Epithelial cell of proximal tubule (primary cell): ENCODE results near the gene SELENBP1. TPM values are rescaled to one million over a fixed set of nuclear protein-coding genes. Genes with fewer than 3 reads are reported as not detected.
A peak's percentile ranks its signal among the peaks of the same experiment; 100 is the strongest.
"Not testable (repeated sequence)": the region's sequence is repeated elsewhere in the genome, so short reads cannot be mapped to it uniquely, and the experiment has no call there.

Source experiments
- DNase-seq: peaks from one replicate; pipeline ENCODE4 v3.0.0-alpha.2; 2011; ENCODE audit warnings: low read depth
- H3K4me3 ChIP-seq: 2 replicates; pipeline ENCODE4 v1.5.1; 2011; ENCODE audit warnings: low read depth, mild to moderate bottlenecking, low read length
- total RNA-seq: library from RNA; depleted of rRNA; stranded (reverse); fragments of >200 nt; gene quantifications from 2 replicates; pipeline ENCODE4 v1.2.3, GENCODE V29; 2015
- TF ChIP-seq, protein P1 (sequence below): conservative IDR thresholded peaks from 2 replicates; pipeline ENCODE4 v1.5.1; 2012; ENCODE audit warnings: low read depth, mild to moderate bottlenecking, low read length

SELENBP1 gene
- total RNA-seq, 1 donor from 2014 or later = 5.9 TPM

- DNase-seq = no peak
- TF ChIP-seq, protein P1, sequence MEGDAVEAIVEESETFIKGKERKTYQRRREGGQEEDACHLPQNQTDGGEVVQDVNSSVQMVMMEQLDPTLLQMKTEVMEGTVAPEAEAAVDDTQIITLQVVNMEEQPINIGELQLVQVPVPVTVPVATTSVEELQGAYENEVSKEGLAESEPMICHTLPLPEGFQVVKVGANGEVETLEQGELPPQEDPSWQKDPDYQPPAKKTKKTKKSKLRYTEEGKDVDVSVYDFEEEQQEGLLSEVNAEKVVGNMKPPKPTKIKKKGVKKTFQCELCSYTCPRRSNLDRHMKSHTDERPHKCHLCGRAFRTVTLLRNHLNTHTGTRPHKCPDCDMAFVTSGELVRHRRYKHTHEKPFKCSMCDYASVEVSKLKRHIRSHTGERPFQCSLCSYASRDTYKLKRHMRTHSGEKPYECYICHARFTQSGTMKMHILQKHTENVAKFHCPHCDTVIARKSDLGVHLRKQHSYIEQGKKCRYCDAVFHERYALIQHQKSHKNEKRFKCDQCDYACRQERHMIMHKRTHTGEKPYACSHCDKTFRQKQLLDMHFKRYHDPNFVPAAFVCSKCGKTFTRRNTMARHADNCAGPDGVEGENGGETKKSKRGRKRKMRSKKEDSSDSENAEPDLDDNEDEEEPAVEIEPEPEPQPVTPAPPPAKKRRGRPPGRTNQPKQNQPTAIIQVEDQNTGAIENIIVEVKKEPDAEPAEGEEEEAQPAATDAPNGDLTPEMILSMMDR = no peak
- no peak overlapping the region for H3K4me3 ChIP-seq
Measured at GRCh38 chr1:151356696-151357095, 15.8 kb downstream of the SELENBP1 start.

DNA sequence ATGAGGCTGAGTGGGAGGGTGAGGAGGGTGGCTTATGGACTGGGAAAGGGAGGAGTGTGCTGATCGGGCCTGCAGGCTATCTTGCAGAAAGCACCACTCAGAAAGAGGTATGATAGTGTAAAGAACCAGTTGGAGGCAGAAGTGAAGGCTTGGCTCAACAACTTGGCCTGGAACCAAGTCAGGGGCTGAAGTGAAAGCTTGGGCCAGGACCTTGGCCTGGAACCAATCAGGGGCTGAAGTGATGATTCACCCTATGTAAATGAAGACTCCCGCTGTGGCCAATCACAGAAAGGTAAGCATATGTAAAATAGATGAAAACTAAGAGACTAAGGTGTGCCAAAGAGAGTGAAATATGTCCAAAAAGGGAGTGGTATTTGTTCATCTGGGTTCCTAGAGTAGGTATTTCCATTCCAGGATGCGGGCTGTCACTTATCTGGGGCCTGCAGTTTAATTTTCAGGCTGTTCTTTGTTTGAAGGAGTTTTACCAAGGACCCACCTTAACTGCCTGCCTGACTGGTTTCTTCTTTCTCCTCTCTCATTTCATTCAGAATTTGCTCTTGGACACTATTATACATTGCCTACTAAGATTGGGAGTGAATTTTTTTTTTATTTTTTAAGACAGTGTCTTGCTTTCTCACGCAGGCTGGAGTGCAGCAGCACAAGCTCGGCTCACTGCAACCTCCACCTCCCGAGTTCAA, 20.3 kb downstream of the SELENBP1 start:
- TF ChIP-seq, protein P1 = no peak
- DNase-seq = no peak
- no peak overlapping the region for H3K4me3 ChIP-seq

DNA sequence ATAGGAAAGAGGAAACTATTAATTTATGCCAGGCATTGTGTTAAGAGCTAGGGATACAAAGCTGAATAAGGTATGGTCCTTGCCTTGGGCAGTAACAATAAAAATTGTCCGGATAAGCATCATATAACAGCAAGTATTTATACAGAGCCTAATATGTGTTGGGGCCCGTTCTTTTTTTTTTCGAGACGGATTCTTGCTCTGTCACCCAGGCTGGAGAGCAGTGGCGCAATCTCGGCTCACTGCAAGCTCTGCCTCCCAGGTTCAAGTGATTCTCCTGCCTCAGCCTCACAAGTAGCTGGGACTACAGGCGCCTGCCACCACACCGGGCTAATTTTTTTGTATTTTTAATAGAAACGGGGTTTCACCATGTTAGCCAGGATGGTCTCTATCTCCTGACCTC, 22.2 kb downstream of the SELENBP1 start:
- not testable (repeated sequence) for H3K4me3 ChIP-seq, DNase-seq

GRCh38 chr1:151347523-151348246, 24.8 kb downstream of the SELENBP1 start:
- TF ChIP-seq, protein P1 = no peak
- peak overlapping the region; percentile 82 for H3K4me3 ChIP-seq
- no peak for DNase-seq

- TF ChIP-seq, protein P1 = no peak
- peak within 1 kb of the TSS; percentile 82 for H3K4me3 ChIP-seq
- peak; percentile 94 for DNase-seq
Measured at GRCh38 chr1:151346769-151347522, 25.6 kb downstream of the SELENBP1 start, which contains the start of gene RFX5. TSS of gene RFX5 (minus strand) at chr1:151347252. CDS start at chr1:151346320, 932 bp downstream.

DNA sequence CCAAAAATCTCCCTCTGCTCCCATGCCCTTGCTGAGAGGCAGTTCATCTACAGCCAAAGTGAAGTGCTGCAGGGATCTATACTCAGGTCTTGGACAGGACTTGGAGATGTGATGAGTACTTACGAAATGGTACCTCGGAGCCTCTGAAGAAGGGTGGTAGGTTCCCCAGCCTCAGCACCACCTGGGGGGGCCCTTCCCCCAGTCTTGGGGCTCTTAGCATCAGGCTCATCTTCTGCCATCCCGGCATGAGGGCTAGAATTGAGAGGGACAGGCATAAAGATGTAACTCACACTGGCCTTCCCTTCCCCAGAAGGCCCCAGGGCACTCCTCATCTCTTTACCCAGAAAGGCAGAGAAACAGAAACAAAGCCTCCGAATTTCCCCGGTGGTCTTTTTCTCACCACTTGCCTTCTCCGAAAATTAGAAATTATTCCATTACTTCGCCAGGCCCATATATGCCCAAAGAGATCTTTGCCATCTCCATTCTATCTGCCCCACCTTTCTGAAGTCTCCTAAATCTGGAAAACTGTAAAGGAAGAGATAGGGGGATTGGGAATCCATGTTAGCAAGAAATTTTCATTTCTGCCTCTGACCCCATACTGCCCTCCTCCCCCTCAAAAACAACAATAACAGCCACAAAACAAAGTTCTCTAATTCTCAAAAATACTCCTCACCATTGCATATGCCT, 26.3 kb downstream of the SELENBP1 start:
- TF ChIP-seq, protein P1 = no peak
- peak overlapping the region; percentile 82 for H3K4me3 ChIP-seq
- DNase-seq = no peak

DNA sequence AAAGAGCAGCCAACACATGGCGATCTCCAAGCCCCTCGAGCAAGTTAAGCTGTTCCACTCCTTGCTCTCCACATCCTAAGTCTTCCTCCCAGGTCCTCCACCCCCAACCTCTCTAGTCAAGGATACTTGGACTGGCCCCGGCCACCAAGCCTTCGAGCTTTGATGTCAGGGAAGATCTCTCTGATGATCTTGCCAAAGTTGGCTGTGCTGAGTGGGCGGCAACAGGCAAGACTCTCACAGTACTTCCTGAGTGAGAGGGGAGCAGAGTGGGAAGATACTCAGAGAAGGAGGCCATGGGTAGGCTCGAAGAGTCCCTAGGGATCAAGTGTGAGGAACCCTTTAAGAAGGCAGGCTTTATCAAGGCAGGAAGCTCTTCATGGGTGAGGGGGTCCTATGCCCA, 28.2 kb downstream of the SELENBP1 start:
- no peak overlapping the region for H3K4me3 ChIP-seq
- TF ChIP-seq, protein P1 = no peak
- DNase-seq = no peak
